H1 (cell line): ENCODE results near the gene SLC15A4. TPM values are rescaled to one million over a fixed set of nuclear protein-coding genes. Genes with fewer than 3 reads are reported as not detected.

Experiments used
- CTCF ChIA-PET: fragments of 300-600 bp; sonication (Branson Sonifier 250); formaldehyde crosslinking; loops from one replicate; lab custom pipeline; 2021; ENCODE audit not compliant: partially characterized antibody; lab: Charles Lee
- POLR2A ChIA-PET: fragments of 300-600 bp; sonication (Branson Sonifier 250); formaldehyde crosslinking; loops from one replicate; lab custom pipeline; 2021; ENCODE audit warnings: inconsistent platforms; ENCODE audit not compliant: partially characterized antibody; lab: Charles Lee
- DNase-seq, 2 experiments: peaks; one replicate each; pipeline versions ENCODE4 v3.0.0 to v3.0.0-alpha.2; 2010 to 2022; ENCODE audit warnings: low spot score in 2 of 2, low read depth in 1 of 2, mixed read lengths in 1 of 2
- FAIRE-seq: peaks from 2 replicates; lab custom pipeline; 2011; peaks lifted over from hg19 to GRCh38; lab: Jason Lieb, UNC
- H2AFZ ChIP-seq: 2 replicates; pipeline ENCODE4 v1.8.1; 2012; ENCODE audit warnings: low read length, inconsistent platforms
- H2AK5ac ChIP-seq: 2 replicates; pipeline ENCODE4 v1.6.1; 2013; ENCODE audit warnings: low read depth, low read length
- H2BK120ac ChIP-seq: replicated peaks from 2 replicates; pipeline ENCODE3; 2013; ENCODE audit warnings: low read depth, low read length, inconsistent platforms
- H2BK12ac ChIP-seq: 2 replicates; pipeline ENCODE4 v1.6.1; 2013; ENCODE audit warnings: low read depth, low read length
- H2BK15ac ChIP-seq: 2 replicates; pipeline ENCODE4 v1.6.1; 2013; ENCODE audit warnings: low read length
- H2BK20ac ChIP-seq: 2 replicates; pipeline ENCODE4 v1.6.1; 2013; ENCODE audit warnings: low read length
- H2BK5ac ChIP-seq: 2 replicates; pipeline ENCODE4 v1.6.1; 2013; ENCODE audit warnings: low read depth, low read length
- H3K14ac ChIP-seq: 2 replicates; pipeline ENCODE4 v1.6.1; 2013; ENCODE audit warnings: inconsistent platforms; ENCODE audit not compliant: insufficient read length
- H3K18ac ChIP-seq: 2 replicates; pipeline ENCODE4 v1.6.1; 2013; ENCODE audit warnings: low read length; ENCODE audit errors: extremely low read depth
- H3K23ac ChIP-seq: 2 replicates; pipeline ENCODE4 v1.6.1; 2013; ENCODE audit warnings: inconsistent platforms; ENCODE audit not compliant: insufficient read length
- H3K23me2 ChIP-seq: 2 replicates; pipeline ENCODE4 v1.6.1; 2013; ENCODE audit warnings: low read depth, low read length
- H3K27ac ChIP-seq: 2 replicates; pipeline ENCODE4 v1.6.1; 2011; ENCODE audit warnings: low read depth, low read length, inconsistent platforms
- H3K27me3 ChIP-seq, 4 experiments: replicated peaks in 1 of 4; 1 replicate in 1 of 4; 2 replicates in 3 of 4; pipeline versions ENCODE4 v1.6.1 to v1.8.1; 2011 to 2013; ENCODE audit warnings: low read length in 3 of 4, mild to moderate bottlenecking in 3 of 4, inconsistent platforms in 2 of 4, mixed read lengths in 2 of 4, moderate library complexity in 1 of 4; ENCODE audit not compliant: control insufficient read depth in 3 of 4, insufficient read depth in 3 of 4; ENCODE audit errors: extremely low read depth in 1 of 4
- H3K36me3 ChIP-seq, 4 experiments: 2 replicates each; pipeline versions ENCODE4 v1.6.1 to v1.8.1; 2011 to 2013; ENCODE audit warnings: mild to moderate bottlenecking in 4 of 4, low read length in 3 of 4, moderate library complexity in 2 of 4, control low read depth in 1 of 4, inconsistent platforms in 1 of 4; ENCODE audit not compliant: insufficient read depth in 4 of 4, control insufficient read depth in 2 of 4
- H3K4ac ChIP-seq: replicated peaks from 2 replicates; pipeline ENCODE3; 2013; ENCODE audit warnings: low read length, low read depth, mixed read lengths, inconsistent platforms; ENCODE audit not compliant: insufficient read length
- H3K4me1 ChIP-seq, 4 experiments: replicated peaks in 1 of 4; 1 replicate in 1 of 4; 2 replicates in 3 of 4; pipeline versions ENCODE4 v1.6.1 to v1.8.1; 2011 to 2013; ENCODE audit warnings: low read length in 3 of 4, inconsistent platforms in 2 of 4, mixed read lengths in 1 of 4; ENCODE audit not compliant: insufficient read depth in 4 of 4, control insufficient read depth in 3 of 4
- H3K4me2 ChIP-seq, 2 experiments: 2 replicates each; pipeline versions ENCODE4 v1.6.1 to v1.8.1; 2011 to 2013; ENCODE audit warnings: low read depth in 2 of 2, low read length in 2 of 2, control low read depth in 1 of 2, inconsistent platforms in 1 of 2, mild to moderate bottlenecking in 1 of 2; ENCODE audit not compliant: insufficient read depth in 1 of 2
- H3K4me3 ChIP-seq, 4 experiments: fragments of 200-600, 300-600 bp in 1 of 4; sonication (generic), shearing (Covaris generic), sonication (Bioruptor Twin) in 1 of 4; 2 replicates each; pipeline versions ENCODE4 v1.5.1 to v1.8.1; 2011 to 2016; ENCODE audit warnings: low read length in 4 of 4, low read depth in 3 of 4, control low read depth in 2 of 4, inconsistent platforms in 2 of 4, mild to moderate bottlenecking in 2 of 4, mixed read lengths in 1 of 4, moderate library complexity in 1 of 4; ENCODE audit not compliant: insufficient read depth in 2 of 4; ENCODE audit errors: extremely low read depth in 1 of 4
- H3K56ac ChIP-seq: replicated peaks from 2 replicates; pipeline ENCODE3; 2013; ENCODE audit warnings: low read depth, mild to moderate bottlenecking, mixed read lengths, low read length, inconsistent platforms; ENCODE audit not compliant: insufficient read length
- H3K79me1 ChIP-seq: 2 replicates; pipeline ENCODE4 v1.6.1; 2013; ENCODE audit warnings: low read depth, low read length, control low read depth
- H3K79me2 ChIP-seq, 2 experiments: 2 replicates each; pipeline versions ENCODE4 v1.6.1 to v1.8.1; 2012 to 2013; ENCODE audit warnings: low read length in 2 of 2, mild to moderate bottlenecking in 2 of 2, inconsistent platforms in 1 of 2; ENCODE audit not compliant: insufficient read depth in 2 of 2, control insufficient read depth in 1 of 2
- H3K9ac ChIP-seq, 4 experiments: replicated peaks in 1 of 4; 1 replicate in 1 of 4; 2 replicates in 3 of 4; pipeline versions ENCODE4 v1.6.1 to v1.8.1; 2011 to 2013; ENCODE audit warnings: low read depth in 3 of 4, low read length in 3 of 4, control low read depth in 2 of 4, mild to moderate bottlenecking in 2 of 4, moderate library complexity in 2 of 4, inconsistent platforms in 1 of 4; ENCODE audit errors: extremely low read depth in 1 of 4
- H3K9me3 ChIP-seq, 2 experiments: 2 replicates each; pipeline versions ENCODE4 v1.6.1 to v1.8.1; 2012 to 2013; ENCODE audit warnings: mild to moderate bottlenecking in 2 of 2, moderate library complexity in 2 of 2, control low read depth in 1 of 2, inconsistent platforms in 1 of 2, low read depth in 1 of 2, low read length in 1 of 2, mixed read lengths in 1 of 2; ENCODE audit not compliant: insufficient read depth in 2 of 2
- H4K20me1 ChIP-seq, 2 experiments: replicated peaks in 1 of 2; 2 replicates each; pipeline versions ENCODE3 to v1.8.1; 2011 to 2013; ENCODE audit warnings: inconsistent platforms in 2 of 2, low read length in 2 of 2, mild to moderate bottlenecking in 1 of 2; ENCODE audit not compliant: insufficient read depth in 2 of 2, control insufficient read depth in 1 of 2
- H4K5ac ChIP-seq: 2 replicates; pipeline ENCODE4 v1.6.1; 2013; ENCODE audit warnings: low read length, low read depth, mixed read lengths, inconsistent platforms; ENCODE audit not compliant: insufficient read length
- H4K8ac ChIP-seq: 2 replicates; pipeline ENCODE4 v1.8.0; 2013; ENCODE audit warnings: mild to moderate bottlenecking, moderate library complexity, low read length, inconsistent platforms; ENCODE audit not compliant: insufficient read depth; ENCODE audit errors: extremely low read depth
- H4K91ac ChIP-seq: replicated peaks from 2 replicates; pipeline ENCODE3; 2013; ENCODE audit warnings: low read length, mixed read lengths, inconsistent platforms; ENCODE audit not compliant: insufficient read length
- BCL11A ChIP-seq, 2 experiments: IDR thresholded peaks; one replicate each; pipeline ENCODE4 v1.6.1; 2011; ENCODE audit warnings: low read depth in 2 of 2, low read length in 2 of 2, mild to moderate bottlenecking in 2 of 2
- FOSL1 ChIP-seq: IDR thresholded peaks from 2 replicates; pipeline ENCODE4 v1.6.1; 2011; ENCODE audit warnings: mild to moderate bottlenecking, low read depth, low read length, moderate library complexity; ENCODE audit not compliant: insufficient read depth
- NANOG ChIP-seq: IDR thresholded peaks from 2 replicates; pipeline ENCODE4 v1.6.1; 2011; ENCODE audit warnings: low read length, low read depth, mild to moderate bottlenecking, inconsistent platforms; ENCODE audit not compliant: insufficient read depth, poor library complexity, severe bottlenecking
- PHF8 ChIP-seq: fragments of 200-600 bp; sonication (generic); conservative IDR thresholded peaks from 2 replicates; pipeline ENCODE4 v1.7.1; 2012; ENCODE audit warnings: low read depth, mild to moderate bottlenecking, inconsistent platforms, low read length, moderate library complexity
- RXRA ChIP-seq: IDR thresholded peaks from 2 replicates; pipeline ENCODE4 v1.6.1; 2011; ENCODE audit warnings: low read depth, mild to moderate bottlenecking, low read length, moderate library complexity; ENCODE audit not compliant: insufficient read depth
- SIRT6 ChIP-seq: IDR thresholded peaks from one replicate; pipeline ENCODE4 v1.7.1; 2012; ENCODE audit warnings: low read length, inconsistent platforms
- SIX5 ChIP-seq: IDR thresholded peaks from 2 replicates; pipeline ENCODE4 v1.6.1; 2011; ENCODE audit warnings: mild to moderate bottlenecking, low read depth, low read length
- TCF12 ChIP-seq: IDR thresholded peaks from 2 replicates; pipeline ENCODE4 v1.6.1; 2011; ENCODE audit warnings: low read depth, mild to moderate bottlenecking, low read length
- WGBS, 2 experiments: shearing (Covaris generic) in 1 of 2; methylation state at CpG; one replicate each; pipeline versions ENCODE4 v1.1.6 to v1.1.7; 2013 to 2015; ENCODE audit warnings: low lambda C conversion rate in 2 of 2, mixed read lengths in 2 of 2, inconsistent platforms in 1 of 2, low coverage in 1 of 2, missing lambda C conversion rate in 1 of 2; ENCODE audit not compliant: insufficient replicate concordance in 2 of 2, insufficient coverage in 1 of 2, insufficient read length in 1 of 2; ENCODE audit errors: extremely low coverage in 1 of 2, missing lambda C conversion rate in 1 of 2; 5-methylcytosine and 5-hydroxymethylcytosine counted together
- polyA plus RNA-seq, 7 experiments: library from polyadenylated mRNA; depleted of rRNA in 3 of 7; stranded (reverse) in 5 of 7; unstranded in 2 of 7; fragments of >200 nt in 5 of 7; fragments of 200-250 nt in 2 of 7; gene quantifications; 1 replicate in 5 of 7; 2 replicates in 1 of 7; 4 replicates in 1 of 7; pipeline versions ENCODE4 v1.2.1 to v1.2.3, GENCODE V29; 2011 to 2013; ENCODE audit warnings: missing spikeins in 2 of 7, mixed read lengths in 2 of 7
- total RNA-seq: library from RNA; stranded (reverse); fragmentation: NEBNext Ultra II Directional; extraction: Animal tissue kit (Norgen Biotek cat#: 25700); gene quantifications from 2 replicates; pipeline ENCODE4 v1.2.1, GENCODE V29; 2021

The SLC15A4 gene
- total and polyA plus RNA-seq, 2 of the 8 experiments (the other 6 are each of a cell fraction or from before 2014, with no cell fraction given), result 22.7 to 26.6 TPM

GRCh38 chr12:128755566-128755965, 68.2 kb downstream of the SLC15A4 start:
- CTCF ChIA-PET, result no interaction called here
- H3K23ac ChIP-seq, result no peak overlapping the region
- H4K91ac ChIP-seq, result no peak overlapping the region
- no peak overlapping the region for H3K9ac ChIP-seq
- no peaks in the 10 kb centered on the region for H3K79me2 ChIP-seq
- no peak overlapping the region for H3K4me2 ChIP-seq
- no peaks in the 10 kb centered on the region for H3K27me3 ChIP-seq
- H3K4me3 ChIP-seq, result no peak overlapping the region
- no peak overlapping the region for H2BK20ac ChIP-seq
- H3K9me3 ChIP-seq, result no peaks in the 10 kb centered on the region
- FAIRE-seq, result no peak
- H2BK5ac ChIP-seq, result no peak overlapping the region
- H3K56ac ChIP-seq, result no peak overlapping the region
- H3K4ac ChIP-seq, result no peak overlapping the region
- no peaks in the 10 kb centered on the region for H4K20me1 ChIP-seq
- H2BK12ac ChIP-seq, result no peak overlapping the region
- H4K5ac ChIP-seq, result no peak overlapping the region
- WGBS, 2 experiments, result 75% methylated on average over 4 of the region's 4 CpGs; no CpG with 5 or more reads in 1 of the 2 experiments
- no peak overlapping the region for H3K18ac ChIP-seq
- DNase-seq, result no peak
- no peaks in the 10 kb centered on the region for H3K4me1 ChIP-seq
- H3K14ac ChIP-seq, result no peak overlapping the region
- H3K23me2 ChIP-seq, result no peaks in the 10 kb centered on the region
- no peak overlapping the region for H2BK15ac ChIP-seq
- H4K8ac ChIP-seq, result no peak overlapping the region
- no peak overlapping the region for H3K27ac ChIP-seq
- no peaks in the 10 kb centered on the region for H3K36me3 ChIP-seq
- POLR2A ChIA-PET, result no interaction called here
- no peak overlapping the region for H2BK120ac ChIP-seq
- no peak overlapping the region for H2AFZ ChIP-seq
- H3K79me1 ChIP-seq, result no peaks in the 10 kb centered on the region
- no peak overlapping the region for H2AK5ac ChIP-seq
- TF ChIP-seq NANOG (no peak), BCL11A (IDR thresholded peaks at IDR 0.05; ENCODE audit: low read depth in 2 of 2, low read length in 2 of 2) (no peak), RXRA (no peak), TCF12 (no peak), SIRT6 (no peak), SIX5 (no peak), FOSL1 (no peak), PHF8 (no peak)
